WTC11 (cell line): Measurements from ENCODE around the gene HSF2BP. TPM values are rescaled to one million over a fixed set of nuclear protein-coding genes. Genes with fewer than 3 reads are reported as not detected.

Experiments
- ATAC-seq: fragments of 200-7000 bp; cut with Tn5 transposase; 2 replicates; pipeline ENCODE4 v1.10.0; 2021; ENCODE audit warnings: mild to moderate bottlenecking, moderate library complexity
- CTCF ChIA-PET: fragments of 300-600 bp; sonication (Branson Sonifier 250); formaldehyde crosslinking; loops from one replicate; lab custom pipeline; 2021; ENCODE audit warnings: antibody characterized with exemption; lab: Charles Lee
- POLR2A ChIA-PET: fragments of 350-600 bp; sonication (Branson Sonifier 250); formaldehyde crosslinking; loops from one replicate; lab custom pipeline; 2021; ENCODE audit warnings: antibody characterized with exemption; lab: Charles Lee
- DNase-seq: peaks from one replicate; pipeline ENCODE4 v3.0.0; 2021; ENCODE audit warnings: low spot score
- H3K27ac Mint-ChIP-seq: 2 replicates; pipeline ENCODE4 v1.8.0; 2021; ENCODE audit warnings: mixed read lengths
- H3K27me3 Mint-ChIP-seq: 2 replicates; pipeline ENCODE4 v1.8.0; 2021; ENCODE audit warnings: low read depth, mild to moderate bottlenecking, moderate library complexity, mixed read lengths
- H3K36me3 Mint-ChIP-seq: 2 replicates; pipeline ENCODE4 v1.8.0; 2021; ENCODE audit warnings: mixed read lengths
- H3K4me1 Mint-ChIP-seq: 2 replicates; pipeline ENCODE4 v1.8.0; 2022; ENCODE audit warnings: mixed read lengths
- H3K4me3 Mint-ChIP-seq: 2 replicates; pipeline ENCODE4 v1.8.0; 2021; ENCODE audit warnings: mild to moderate bottlenecking, moderate library complexity, mixed read lengths
- H3K9me3 Mint-ChIP-seq: 2 replicates; pipeline ENCODE4 v1.8.0; 2021; ENCODE audit warnings: mixed read lengths
- ARID4B ChIP-seq: sonication (generic); formaldehyde crosslinking; IDR thresholded peaks from 2 replicates; pipeline ENCODE4 v1.8.0; 2023; ENCODE audit warnings: missing genetic modification reagents, mild to moderate bottlenecking, borderline replicate concordance
- ATF2 ChIP-seq: sonication (generic); formaldehyde crosslinking; IDR thresholded peaks from 2 replicates; pipeline ENCODE4 v1.8.1; 2022; ENCODE audit warnings: low read depth, missing genetic modification reagents, borderline replicate concordance
- CREB1 ChIP-seq: sonication (generic); formaldehyde crosslinking; IDR thresholded peaks from 2 replicates; pipeline ENCODE4 v1.8.0; 2023; ENCODE audit warnings: mild to moderate bottlenecking, missing genetic modification reagents
- CREM ChIP-seq: sonication (generic); formaldehyde crosslinking; IDR thresholded peaks from 2 replicates; pipeline ENCODE4 v1.8.1; 2022; ENCODE audit warnings: mild to moderate bottlenecking, missing genetic modification reagents, moderate library complexity
- E2F5 ChIP-seq: sonication (generic); formaldehyde crosslinking; IDR thresholded peaks from 2 replicates; pipeline ENCODE4 v1.8.1; 2022; ENCODE audit warnings: mild to moderate bottlenecking, moderate library complexity, missing genetic modification reagents
- EMX1 ChIP-seq: fragments of 250-450 bp; sonication (Bioruptor Pico); IDR thresholded peaks from 2 replicates; pipeline ENCODE4 v1.8.0; 2021; ENCODE audit warnings: mild to moderate bottlenecking
- GTF2I ChIP-seq: fragments of 250-450 bp; sonication (Bioruptor Pico); conservative IDR thresholded peaks from 2 replicates; pipeline ENCODE4 v1.4.0; 2021; ENCODE audit warnings: mild to moderate bottlenecking
- HMGXB4 ChIP-seq: sonication (generic); formaldehyde crosslinking; IDR thresholded peaks from 2 replicates; pipeline ENCODE4 v1.8.1; 2023; ENCODE audit warnings: mild to moderate bottlenecking, moderate library complexity, missing genetic modification reagents
- IRF2 ChIP-seq: sonication (generic); formaldehyde crosslinking; IDR thresholded peaks from 2 replicates; pipeline ENCODE4 v1.8.0; 2022; ENCODE audit warnings: low read depth, missing genetic modification reagents, borderline replicate concordance
- NFATC4 ChIP-seq: fragments of 250-450 bp; sonication (Bioruptor Pico); IDR thresholded peaks from 2 replicates; pipeline ENCODE4 v1.9.0; 2021; ENCODE audit warnings: mild to moderate bottlenecking
- NFYB ChIP-seq: sonication (generic); formaldehyde crosslinking; conservative IDR thresholded peaks from 2 replicates; pipeline ENCODE4 v1.8.0; 2022; ENCODE audit warnings: low read depth, missing genetic modification reagents
- SOX15 ChIP-seq: fragments of 250-450 bp; sonication (Bioruptor Pico); IDR thresholded peaks from 2 replicates; pipeline ENCODE4 v1.9.0; 2021; ENCODE audit warnings: mild to moderate bottlenecking
- ZNF219 ChIP-seq: sonication (generic); formaldehyde crosslinking; IDR thresholded peaks from 2 replicates; pipeline ENCODE4 v1.8.0; 2023; ENCODE audit warnings: missing genetic modification reagents, mild to moderate bottlenecking, borderline replicate concordance
- ZNF416 ChIP-seq: fragments of 250-450 bp; sonication (Bioruptor Pico); IDR thresholded peaks from 2 replicates; pipeline ENCODE4 v1.9.0; 2021; ENCODE audit warnings: mild to moderate bottlenecking, inconsistent platforms
- ZSCAN18 ChIP-seq: fragments of 250-450 bp; sonication (Bioruptor Pico); IDR thresholded peaks from 2 replicates; pipeline ENCODE4 v2.1.2; 2022; ENCODE audit warnings: mild to moderate bottlenecking, moderate library complexity
- total RNA-seq: library from RNA; stranded (reverse); gene quantifications from 3 replicates; pipeline ENCODE4 v1.2.3, GENCODE V29; 2021
- TF ChIP-seq, protein P1 (sequence below): sonication (generic); formaldehyde crosslinking; IDR thresholded peaks from 2 replicates; pipeline ENCODE4 v1.8.1; 2023; ENCODE audit warnings: mild to moderate bottlenecking, missing genetic modification reagents, borderline replicate concordance
- TF ChIP-seq, protein P2 (sequence below): fragments of 250-450 bp; sonication (Bioruptor Pico); IDR thresholded peaks from 2 replicates; pipeline ENCODE4 v1.8.0; 2021; ENCODE audit warnings: mild to moderate bottlenecking

HSF2BP gene
- total RNA-seq, 1 experiment from 2014 or later, result 1.1 TPM

DNA sequence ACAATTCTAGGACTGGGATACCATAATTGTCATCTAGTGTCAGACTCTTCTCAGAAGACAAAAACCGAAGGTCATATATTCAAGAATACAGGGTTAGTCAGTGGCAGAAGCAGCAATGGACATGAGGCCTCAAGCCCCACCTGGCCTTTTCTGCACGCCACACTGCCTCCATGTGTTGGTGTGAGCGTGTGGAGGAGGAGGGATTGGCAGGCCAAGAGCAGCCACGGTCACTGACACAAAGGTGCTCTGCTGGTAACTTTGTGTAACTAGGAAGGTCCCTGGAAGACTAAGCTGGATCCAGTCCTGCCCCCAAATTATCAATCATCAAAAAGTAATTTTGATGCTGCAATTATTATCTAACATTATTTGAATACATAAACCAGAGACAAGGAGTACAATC lies 34.9 kb downstream of the HSF2BP start:
- no peak overlapping the region for H3K27ac Mint-ChIP-seq
- H3K4me3 Mint-ChIP-seq, result no peak overlapping the region
- peaks cover 5% of the 10 kb centered on the region for H3K27me3 Mint-ChIP-seq
- TF ChIP-seq HMGXB4 (no peak), NFYB (CRISPR knock-in tag) (no peak), E2F5 (CRISPR knock-in tag) (no peak), CREM (CRISPR knock-in tag) (no peak), ARID4B (CRISPR knock-in tag) (no peak), GTF2I (CRISPR knock-in tag) (no peak), CREB1 (CRISPR knock-in tag) (no peak), ZNF416 (CRISPR knock-in tag) (no peak), EMX1 (CRISPR knock-in tag) (no peak), SOX15 (CRISPR knock-in tag) (no peak), ZSCAN18 (CRISPR knock-in tag) (no peak), NFATC4 (CRISPR knock-in tag) (no peak), ATF2 (CRISPR knock-in tag) (no peak), ZNF219 (no peak), IRF2 (CRISPR knock-in tag) (no peak)
- TF ChIP-seq, protein P1, sequence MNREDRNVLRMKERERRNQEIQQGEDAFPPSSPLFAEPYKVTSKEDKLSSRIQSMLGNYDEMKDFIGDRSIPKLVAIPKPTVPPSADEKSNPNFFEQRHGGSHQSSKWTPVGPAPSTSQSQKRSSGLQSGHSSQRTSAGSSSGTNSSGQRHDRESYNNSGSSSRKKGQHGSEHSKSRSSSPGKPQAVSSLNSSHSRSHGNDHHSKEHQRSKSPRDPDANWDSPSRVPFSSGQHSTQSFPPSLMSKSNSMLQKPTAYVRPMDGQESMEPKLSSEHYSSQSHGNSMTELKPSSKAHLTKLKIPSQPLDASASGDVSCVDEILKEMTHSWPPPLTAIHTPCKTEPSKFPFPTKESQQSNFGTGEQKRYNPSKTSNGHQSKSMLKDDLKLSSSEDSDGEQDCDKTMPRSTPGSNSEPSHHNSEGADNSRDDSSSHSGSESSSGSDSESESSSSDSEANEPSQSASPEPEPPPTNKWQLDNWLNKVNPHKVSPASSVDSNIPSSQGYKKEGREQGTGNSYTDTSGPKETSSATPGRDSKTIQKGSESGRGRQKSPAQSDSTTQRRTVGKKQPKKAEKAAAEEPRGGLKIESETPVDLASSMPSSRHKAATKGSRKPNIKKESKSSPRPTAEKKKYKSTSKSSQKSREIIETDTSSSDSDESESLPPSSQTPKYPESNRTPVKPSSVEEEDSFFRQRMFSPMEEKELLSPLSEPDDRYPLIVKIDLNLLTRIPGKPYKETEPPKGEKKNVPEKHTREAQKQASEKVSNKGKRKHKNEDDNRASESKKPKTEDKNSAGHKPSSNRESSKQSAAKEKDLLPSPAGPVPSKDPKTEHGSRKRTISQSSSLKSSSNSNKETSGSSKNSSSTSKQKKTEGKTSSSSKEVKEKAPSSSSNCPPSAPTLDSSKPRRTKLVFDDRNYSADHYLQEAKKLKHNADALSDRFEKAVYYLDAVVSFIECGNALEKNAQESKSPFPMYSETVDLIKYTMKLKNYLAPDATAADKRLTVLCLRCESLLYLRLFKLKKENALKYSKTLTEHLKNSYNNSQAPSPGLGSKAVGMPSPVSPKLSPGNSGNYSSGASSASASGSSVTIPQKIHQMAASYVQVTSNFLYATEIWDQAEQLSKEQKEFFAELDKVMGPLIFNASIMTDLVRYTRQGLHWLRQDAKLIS (CRISPR knock-in tag), result no peak
- TF ChIP-seq, protein P2, sequence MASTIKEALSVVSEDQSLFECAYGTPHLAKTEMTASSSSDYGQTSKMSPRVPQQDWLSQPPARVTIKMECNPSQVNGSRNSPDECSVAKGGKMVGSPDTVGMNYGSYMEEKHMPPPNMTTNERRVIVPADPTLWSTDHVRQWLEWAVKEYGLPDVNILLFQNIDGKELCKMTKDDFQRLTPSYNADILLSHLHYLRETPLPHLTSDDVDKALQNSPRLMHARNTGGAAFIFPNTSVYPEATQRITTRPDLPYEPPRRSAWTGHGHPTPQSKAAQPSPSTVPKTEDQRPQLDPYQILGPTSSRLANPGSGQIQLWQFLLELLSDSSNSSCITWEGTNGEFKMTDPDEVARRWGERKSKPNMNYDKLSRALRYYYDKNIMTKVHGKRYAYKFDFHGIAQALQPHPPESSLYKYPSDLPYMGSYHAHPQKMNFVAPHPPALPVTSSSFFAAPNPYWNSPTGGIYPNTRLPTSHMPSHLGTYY, result no peak
- POLR2A ChIA-PET, result no interaction called here
- H3K9me3 Mint-ChIP-seq, result peaks cover 41% of the 10 kb centered on the region
- H3K36me3 Mint-ChIP-seq, result peaks cover 30% of the 10 kb centered on the region
- peaks cover 3% of the 10 kb centered on the region; the same call in 1 of the 2 replicates for H3K4me1 Mint-ChIP-seq
- ATAC-seq (peak; percentile 53), DNase-seq (no peak)
- CTCF ChIA-PET, result interaction anchor here (1.1 to 1.5 kb wide), 2 partner anchors 13 to 21 kb away, joined by 3 to 8 read pairs; no protein-coding TSS in a partner anchor
